ENCODE data around the gene PLEKHH2.
"Not testable (repeated sequence)": the region's sequence is repeated elsewhere in the genome, so short reads cannot be mapped to it uniquely, and the experiment has no call there.

PLEKHH2 gene

GRCh38 chr2:43637030-43637803 lies at the start of gene PLEKHH2:
Gene PLEKHH2, plus strand, starts transcription at chr2:43637260. Its CDS starts 7,414 bp downstream, at chr2:43644674.
- peak; percentile 72 to 78 for DNase-seq (ENCODE audit: extremely low read depth in 1 of 2, low read depth in 1 of 2)

DNA sequence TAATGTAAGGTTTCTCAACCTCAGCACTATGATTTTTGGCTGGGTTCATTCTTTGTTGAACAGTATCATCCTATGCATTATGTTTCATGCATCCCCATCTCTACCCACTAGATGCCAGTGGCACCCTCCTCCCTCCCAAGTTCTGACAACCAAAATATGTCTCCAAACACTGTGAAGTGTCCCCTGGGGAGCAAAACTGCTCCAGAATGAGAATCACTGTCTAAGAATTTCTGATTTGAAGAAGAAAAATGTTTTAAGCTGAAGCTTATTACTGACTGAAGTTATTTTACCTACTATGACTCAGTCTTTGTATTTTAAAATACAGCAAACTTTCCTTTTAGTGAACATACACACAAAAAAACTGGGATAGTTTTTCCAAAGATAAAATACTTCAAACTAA lies 44.6 kb upstream of the PLEKHH2 start:
- no peak for DNase-seq (ENCODE audit: extremely low read depth in 1 of 2, low read depth in 1 of 2)

DNA sequence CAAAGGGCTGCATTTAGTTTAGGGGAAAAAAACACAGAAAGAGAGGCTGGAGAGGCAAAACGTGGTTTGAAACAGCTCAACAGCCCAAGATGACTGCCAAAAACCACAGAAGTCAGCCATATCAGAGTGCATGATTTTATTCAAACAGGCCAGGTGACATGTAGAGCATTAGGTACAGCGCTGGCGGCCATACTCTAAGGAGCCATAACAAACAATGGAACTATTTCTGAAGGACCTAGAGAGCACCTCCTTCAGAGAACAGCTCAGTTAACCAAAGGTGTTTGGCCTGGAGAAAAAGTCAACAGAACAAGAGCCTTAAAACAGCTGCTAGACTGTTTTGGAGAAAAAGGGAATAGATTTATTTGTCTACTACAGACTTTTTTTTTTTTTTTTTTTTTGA lies 43.8 kb upstream of the PLEKHH2 start:
- no peak for DNase-seq (ENCODE audit: extremely low read depth in 1 of 2, low read depth in 1 of 2)

DNA sequence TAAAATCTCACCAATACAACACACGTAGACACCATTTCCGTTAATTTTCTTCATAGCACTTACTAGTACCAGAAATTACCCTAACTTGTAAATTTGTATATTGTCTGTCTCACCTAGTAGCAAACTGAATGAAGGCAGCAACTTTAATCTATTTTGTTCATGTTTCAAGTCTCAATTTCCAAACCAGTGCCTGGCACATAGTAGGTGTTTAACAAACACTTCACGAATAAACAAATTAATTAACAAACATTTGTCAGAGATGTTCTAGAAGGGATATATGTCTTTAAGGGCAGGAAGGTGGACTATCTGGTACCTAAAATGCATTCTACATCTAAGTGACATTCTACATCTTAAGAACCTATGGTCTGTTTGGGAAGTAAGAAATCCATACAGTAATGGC lies 42.2 kb upstream of the PLEKHH2 start:
- DNase-seq (ENCODE audit: extremely low read depth in 1 of 2, low read depth in 1 of 2): no peak

DNA sequence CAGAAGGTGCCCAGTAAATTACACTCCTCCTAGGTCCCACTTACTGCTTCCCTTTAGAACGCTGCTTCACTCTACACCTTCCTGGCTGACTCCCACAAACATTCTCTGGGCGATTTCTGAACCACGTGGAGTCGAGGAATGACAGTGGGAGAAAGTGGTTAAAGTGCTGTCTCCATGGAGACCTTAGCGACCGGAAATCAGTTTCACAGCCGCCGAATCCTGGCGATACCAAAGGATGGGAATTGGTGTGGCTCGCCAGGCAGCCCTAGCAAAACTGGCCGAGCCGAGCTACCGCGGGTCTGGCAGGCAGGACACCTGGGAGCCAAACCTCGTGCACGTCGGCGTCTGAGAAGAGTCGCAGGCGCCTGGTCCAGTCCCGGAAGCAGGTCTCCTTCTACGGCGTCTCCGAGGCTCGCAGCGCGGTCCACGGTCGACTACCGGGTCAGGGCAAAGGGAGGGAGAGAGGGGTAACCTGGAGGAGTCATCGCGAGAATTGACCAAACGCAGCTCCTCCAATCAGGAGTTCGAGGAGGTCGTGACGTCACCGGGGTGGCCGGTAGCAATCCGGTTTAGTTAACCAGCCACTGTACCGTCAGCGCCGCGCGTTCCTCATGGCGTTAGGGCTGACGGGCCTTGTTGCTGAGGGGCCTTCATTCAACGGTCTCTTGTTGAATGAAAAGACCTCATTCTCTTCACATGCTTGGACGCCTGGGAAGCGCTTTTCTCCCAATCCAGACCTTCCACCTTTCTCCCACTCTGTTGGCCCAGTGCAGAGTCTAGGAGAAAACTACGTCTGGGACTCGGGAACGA lies 41.3 kb upstream of the PLEKHH2 start, which contains the start of gene THADA:
Gene THADA, minus strand, starts transcription at position 436 of the 810 bp plus-strand sequence. CDS start 3,646 bp downstream, outside the sequence.
- DNase-seq (ENCODE audit: extremely low read depth in 1 of 2, low read depth in 1 of 2): peak; percentile 93 to 100

- not testable (repeated sequence) for DNase-seq (ENCODE audit: extremely low read depth in 1 of 2, low read depth in 1 of 2)
These were observed 36.5 kb upstream of the PLEKHH2 start for GRCh38 chr2:43600596-43600995.

GRCh38 chr2:43604674-43605073 lies 32.4 kb upstream of the PLEKHH2 start:
- DNase-seq (ENCODE audit: extremely low read depth in 1 of 2, low read depth in 1 of 2): no peak

DNA sequence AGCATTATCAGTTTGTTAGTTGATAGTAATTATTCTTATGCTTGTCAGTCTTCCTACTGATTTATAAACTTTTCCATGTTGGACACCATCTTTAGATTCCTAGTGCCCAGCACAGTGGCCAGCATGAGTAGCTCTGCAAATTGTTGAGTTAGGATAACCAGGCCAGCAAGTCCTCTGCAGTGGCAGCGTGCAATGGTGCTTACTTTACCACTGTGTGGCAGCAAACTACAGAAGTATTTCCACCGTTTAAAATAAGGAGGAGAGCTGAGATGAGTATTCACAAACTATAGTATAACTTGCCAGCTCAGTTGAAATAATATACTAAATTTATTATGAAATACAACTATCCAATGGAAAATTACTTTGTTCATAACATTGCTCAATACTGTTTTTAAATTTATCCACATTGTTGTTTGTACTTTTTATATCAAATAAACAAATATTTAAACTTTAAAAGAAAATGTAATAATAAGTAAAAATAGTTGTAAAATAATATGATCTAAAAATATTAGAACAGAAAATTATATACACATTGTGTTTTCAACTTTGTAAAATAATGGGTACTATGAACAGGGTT lies 31.9 kb upstream of the PLEKHH2 start:
- no peak for DNase-seq (ENCODE audit: extremely low read depth in 1 of 2, low read depth in 1 of 2)

GRCh38 chr2:43605851-43606250 lies 31.2 kb upstream of the PLEKHH2 start:
- DNase-seq (ENCODE audit: extremely low read depth in 1 of 2, low read depth in 1 of 2): no peak

DNA sequence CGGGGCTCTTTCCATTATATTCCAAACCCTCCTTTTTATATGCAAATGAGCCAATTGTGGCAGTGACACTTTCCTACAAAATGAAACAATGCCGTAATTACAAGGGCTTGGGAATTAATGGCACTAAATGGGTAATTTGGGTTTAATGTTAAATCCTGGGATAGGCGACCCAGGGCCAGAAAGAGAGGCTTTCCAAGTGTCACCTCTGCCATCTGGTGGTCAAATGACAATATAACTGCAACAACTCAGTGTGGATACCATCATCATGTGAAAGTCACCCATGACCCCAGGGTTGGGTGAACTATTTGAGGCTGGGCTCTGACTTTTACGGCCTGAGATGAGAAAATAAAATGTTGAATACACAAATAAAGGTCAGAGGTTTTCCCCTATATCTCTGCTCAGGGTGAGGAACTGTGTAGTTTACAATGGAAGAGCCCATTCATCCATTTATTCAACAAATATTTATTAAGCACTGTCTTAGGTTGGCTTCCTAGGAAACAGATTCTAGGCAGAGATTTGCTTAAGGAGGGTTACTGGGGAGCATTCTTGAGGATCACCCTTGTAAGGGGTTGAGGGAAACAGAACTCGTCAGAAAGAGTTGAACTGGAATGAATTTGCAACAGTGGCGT lies 27.7 kb upstream of the PLEKHH2 start:
- DNase-seq (ENCODE audit: extremely low read depth in 1 of 2, low read depth in 1 of 2): peak in 1 of 2 donors; percentile 20

- no peak for DNase-seq (ENCODE audit: extremely low read depth in 1 of 2, low read depth in 1 of 2)
These were observed 26.7 kb upstream of the PLEKHH2 start for GRCh38 chr2:43610361-43610760.

GRCh38 chr2:43611987-43612894 lies 24.8 kb upstream of the PLEKHH2 start:
- peak in 1 of 2 donors; percentile 44 for DNase-seq (ENCODE audit: extremely low read depth in 1 of 2, low read depth in 1 of 2)

DNA sequence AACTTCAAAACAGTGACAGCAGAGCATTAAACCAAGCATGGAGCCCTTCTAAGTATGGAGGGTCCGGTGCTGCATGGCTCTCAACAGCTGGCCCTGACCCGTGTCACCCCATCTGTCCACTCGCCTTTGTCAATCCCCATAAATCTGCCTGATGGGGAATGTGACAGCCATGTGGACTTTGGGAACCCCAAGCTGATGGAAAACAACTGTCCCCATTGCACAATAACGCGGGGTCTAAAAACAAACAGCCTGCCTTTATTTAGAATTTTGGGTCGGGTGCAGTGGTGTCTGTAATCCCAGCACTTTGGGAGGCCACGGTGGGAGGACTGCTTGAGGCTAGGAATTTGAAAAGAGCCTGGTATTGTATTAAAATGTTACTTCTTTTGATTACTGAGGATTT lies 24.1 kb upstream of the PLEKHH2 start:
- no peak for DNase-seq (ENCODE audit: extremely low read depth in 1 of 2, low read depth in 1 of 2)

DNA sequence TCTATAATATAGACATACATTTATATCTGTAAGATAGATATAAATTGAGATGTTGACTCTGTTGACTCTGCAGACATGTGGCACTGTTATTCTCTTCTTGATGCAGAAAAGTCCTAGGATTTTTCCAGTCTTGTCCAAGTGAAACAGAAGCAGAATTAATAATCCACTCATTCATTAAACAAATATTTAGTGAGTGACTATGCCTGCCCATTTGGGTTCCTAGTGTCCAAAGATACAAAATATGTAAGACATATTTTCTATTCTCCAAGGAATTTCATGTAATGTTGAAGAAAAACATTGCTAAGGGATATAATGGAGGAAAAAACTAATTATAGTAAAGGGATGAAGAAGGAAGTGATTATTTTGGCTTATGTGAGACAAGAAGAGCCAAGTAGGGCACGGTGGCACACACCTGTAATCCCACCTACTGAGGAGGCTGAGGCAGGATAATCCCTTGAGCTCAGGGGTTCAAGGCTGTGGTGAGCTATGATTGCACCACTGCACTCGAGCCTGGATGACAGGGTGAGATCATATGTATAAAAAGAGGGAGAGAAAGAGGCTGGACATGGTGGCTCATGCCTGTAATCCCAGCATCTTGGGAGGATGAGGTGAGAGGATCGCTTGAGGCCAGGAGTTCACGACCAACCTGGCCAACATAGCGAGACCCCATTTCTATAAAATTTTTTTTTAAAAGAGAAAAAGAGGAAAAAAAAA lies 19.9 kb upstream of the PLEKHH2 start:
- DNase-seq (ENCODE audit: extremely low read depth in 1 of 2, low read depth in 1 of 2): no peak

GRCh38 chr2:43619511-43619910 lies 17.5 kb upstream of the PLEKHH2 start:
- DNase-seq (ENCODE audit: extremely low read depth in 1 of 2, low read depth in 1 of 2): no peak

GRCh38 chr2:43622931-43623451 lies 14.1 kb upstream of the PLEKHH2 start:
- DNase-seq (ENCODE audit: extremely low read depth in 1 of 2, low read depth in 1 of 2): no peak

GRCh38 chr2:43631618-43632317 lies 5.3 kb upstream of the PLEKHH2 start:
- no peak for DNase-seq (ENCODE audit: extremely low read depth in 1 of 2, low read depth in 1 of 2)

DNA sequence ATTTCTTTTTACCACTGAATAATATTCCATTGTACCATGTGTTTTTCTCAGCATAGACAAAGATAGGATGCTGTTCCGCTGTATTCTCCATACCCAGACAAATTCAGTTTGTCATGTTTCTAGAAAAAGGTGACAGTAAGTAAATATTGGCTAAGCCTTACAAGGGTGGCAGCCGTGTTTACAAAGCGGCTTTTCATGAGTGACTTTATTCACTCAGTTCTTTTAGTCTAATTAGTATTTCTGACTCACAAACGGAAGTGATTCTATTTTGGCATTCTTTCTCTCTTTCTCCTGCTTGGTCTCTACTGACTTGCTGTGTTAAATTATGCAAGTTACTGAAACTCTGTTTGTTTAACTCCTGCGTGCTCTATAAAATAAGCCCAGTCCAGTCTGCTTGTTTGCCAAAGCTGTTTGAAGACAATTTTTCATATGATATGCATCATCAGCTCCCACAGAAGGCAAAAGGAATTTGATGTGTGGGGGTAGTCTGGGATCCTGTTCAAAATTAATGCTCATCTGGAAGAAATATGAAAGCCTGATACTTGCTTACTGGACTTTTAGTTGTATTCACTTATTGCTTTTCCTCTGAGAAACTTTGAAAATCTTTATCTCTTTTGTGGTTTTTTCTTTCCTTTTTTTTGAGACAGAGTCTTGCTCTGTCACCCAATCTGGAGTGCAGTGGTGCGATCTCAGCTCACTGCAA lies 2.3 kb upstream of the PLEKHH2 start:
- DNase-seq (ENCODE audit: extremely low read depth in 1 of 2, low read depth in 1 of 2): no peak
